ENCODE data around the gene PDCD6IP. TPM values are rescaled to one million over a fixed set of nuclear protein-coding genes. Genes with fewer than 3 reads are reported as not detected.

PDCD6IP gene
- total RNA-seq, 4 donors from 2014 or later = 151 to 290 (median 186) TPM

DNA sequence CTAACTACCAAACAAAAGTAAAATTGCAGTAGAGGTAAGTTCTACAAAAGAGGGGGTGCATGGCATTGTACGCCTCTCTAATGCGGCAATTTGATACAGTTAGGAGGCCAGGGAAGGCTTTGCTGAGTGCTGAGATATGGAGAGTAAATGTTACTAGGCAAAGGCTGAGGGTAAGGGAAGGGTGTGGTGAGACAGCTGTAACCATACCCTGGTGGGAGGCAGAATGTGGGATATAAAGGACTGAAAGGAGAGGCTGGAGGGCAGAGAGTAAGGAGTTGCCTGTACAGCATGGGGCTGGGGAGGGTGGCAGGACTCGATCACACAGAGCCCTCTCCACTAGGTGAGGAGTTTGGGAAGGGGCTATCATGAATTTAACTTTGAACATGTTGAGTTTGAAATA, 106.3 kb downstream of the PDCD6IP start:
- H3K27me3 ChIP-seq = no peaks in the 10 kb centered on the region
- no peaks in the 10 kb centered on the region for H3K4me1 ChIP-seq
- no peaks in the 10 kb centered on the region for H3K36me3 ChIP-seq
- TF ChIP-seq, protein P1, sequence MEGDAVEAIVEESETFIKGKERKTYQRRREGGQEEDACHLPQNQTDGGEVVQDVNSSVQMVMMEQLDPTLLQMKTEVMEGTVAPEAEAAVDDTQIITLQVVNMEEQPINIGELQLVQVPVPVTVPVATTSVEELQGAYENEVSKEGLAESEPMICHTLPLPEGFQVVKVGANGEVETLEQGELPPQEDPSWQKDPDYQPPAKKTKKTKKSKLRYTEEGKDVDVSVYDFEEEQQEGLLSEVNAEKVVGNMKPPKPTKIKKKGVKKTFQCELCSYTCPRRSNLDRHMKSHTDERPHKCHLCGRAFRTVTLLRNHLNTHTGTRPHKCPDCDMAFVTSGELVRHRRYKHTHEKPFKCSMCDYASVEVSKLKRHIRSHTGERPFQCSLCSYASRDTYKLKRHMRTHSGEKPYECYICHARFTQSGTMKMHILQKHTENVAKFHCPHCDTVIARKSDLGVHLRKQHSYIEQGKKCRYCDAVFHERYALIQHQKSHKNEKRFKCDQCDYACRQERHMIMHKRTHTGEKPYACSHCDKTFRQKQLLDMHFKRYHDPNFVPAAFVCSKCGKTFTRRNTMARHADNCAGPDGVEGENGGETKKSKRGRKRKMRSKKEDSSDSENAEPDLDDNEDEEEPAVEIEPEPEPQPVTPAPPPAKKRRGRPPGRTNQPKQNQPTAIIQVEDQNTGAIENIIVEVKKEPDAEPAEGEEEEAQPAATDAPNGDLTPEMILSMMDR (IDR thresholded peaks at IDR 0.05) = no peak
- TF ChIP-seq EP300 (IDR thresholded peaks at IDR 0.05) (no peak), POLR2AphosphoS5 (IDR thresholded peaks at IDR 0.05) (no peak), POLR2A (IDR thresholded peaks at IDR 0.05) (no peak)
- H3K9me3 ChIP-seq = no peaks in the 10 kb centered on the region
- no peak overlapping the region for H3K4me3 ChIP-seq
- no peak overlapping the region for H3K27ac ChIP-seq
- ATAC-seq = no peak
- WGBS, 2 donors (ENCODE audit: low coverage in 1 of 2) = 86 to 95% methylated on average over 3 of the region's 3 CpGs

DNA sequence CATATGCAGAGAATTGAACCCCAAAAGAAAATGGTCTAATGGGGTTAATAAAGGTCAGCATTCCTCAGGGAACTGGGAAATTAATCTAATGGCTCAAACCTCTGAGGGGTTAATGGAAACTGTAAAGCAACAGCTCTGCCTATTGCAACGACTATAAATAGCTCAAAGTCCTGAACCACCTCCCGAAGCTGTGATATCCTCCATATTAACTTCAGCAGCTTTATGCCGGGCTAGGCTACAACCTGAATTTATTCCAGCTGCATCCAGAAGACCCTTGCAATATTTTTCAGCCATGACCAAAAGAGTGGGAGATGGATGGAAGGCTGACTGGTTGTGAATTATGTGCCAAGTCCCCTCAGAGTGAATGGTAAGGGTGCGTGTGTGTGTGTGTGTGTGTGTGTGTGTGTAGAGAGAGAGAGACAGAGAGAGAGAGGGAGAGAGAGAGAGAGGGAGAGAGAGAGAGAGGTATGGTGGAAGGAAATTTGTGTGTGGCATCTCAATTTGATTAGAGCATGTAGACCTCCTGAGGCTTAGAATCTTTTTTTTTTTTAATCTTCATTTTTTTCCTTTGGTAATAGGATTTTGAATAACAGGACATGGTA, 109.9 kb downstream of the PDCD6IP start:
- no peak for ATAC-seq
- Histone ChIP-seq H3K4me1 (no peaks in the 10 kb centered on the region), H3K27ac (no peak overlapping the region), H3K9me3 (no peaks in the 10 kb centered on the region), H3K4me3 (no peak overlapping the region), H3K27me3 (no peaks in the 10 kb centered on the region), H3K36me3 (no peaks in the 10 kb centered on the region)
- no peak for TF ChIP-seq POLR2A (IDR thresholded peaks at IDR 0.05)
- TF ChIP-seq POLR2AphosphoS5 (IDR thresholded peaks at IDR 0.05) = no peak
- TF ChIP-seq EP300 (IDR thresholded peaks at IDR 0.05) = no peak
- TF ChIP-seq, protein P1 (IDR thresholded peaks at IDR 0.05) = no peak
- 28 to 35% methylated on average over 4 of the region's 4 CpGs for WGBS, 2 donors (ENCODE audit: low coverage in 1 of 2)

DNA sequence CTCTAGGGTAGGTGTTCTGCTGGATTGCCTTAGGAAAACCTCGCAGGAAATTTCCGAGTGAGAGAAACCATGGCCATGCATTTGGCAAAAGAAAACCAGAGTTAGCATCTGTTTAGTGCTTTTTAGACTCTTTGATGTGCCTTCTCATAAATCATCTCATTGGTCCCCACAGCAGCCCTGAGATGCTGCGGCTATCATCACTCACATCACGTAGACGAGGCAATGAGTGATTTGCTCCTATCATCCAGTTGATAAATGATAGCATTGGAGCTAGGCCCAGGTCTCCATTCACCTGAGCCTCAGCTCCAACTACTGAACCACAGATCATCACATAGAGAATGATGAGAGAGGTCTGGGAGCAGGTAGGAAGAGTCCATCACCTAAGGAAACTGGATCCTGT, 111.1 kb downstream of the PDCD6IP start:
- 80 to 85% methylated on average over 2 to 5 of the region's 5 CpGs for WGBS, 2 donors (ENCODE audit: low coverage in 1 of 2)
- no peak for ATAC-seq
- no peaks in the 10 kb centered on the region for H3K9me3 ChIP-seq
- TF ChIP-seq POLR2A (IDR thresholded peaks at IDR 0.05) (no peak), EP300 (IDR thresholded peaks at IDR 0.05) (no peak), POLR2AphosphoS5 (IDR thresholded peaks at IDR 0.05) (no peak)
- TF ChIP-seq, protein P1 (IDR thresholded peaks at IDR 0.05) = no peak
- no peaks in the 10 kb centered on the region for H3K27me3 ChIP-seq
- no peaks in the 10 kb centered on the region for H3K4me1 ChIP-seq
- no peaks in the 10 kb centered on the region for H3K36me3 ChIP-seq
- H3K4me3 ChIP-seq = no peak overlapping the region
- H3K27ac ChIP-seq = no peak overlapping the region

DNA sequence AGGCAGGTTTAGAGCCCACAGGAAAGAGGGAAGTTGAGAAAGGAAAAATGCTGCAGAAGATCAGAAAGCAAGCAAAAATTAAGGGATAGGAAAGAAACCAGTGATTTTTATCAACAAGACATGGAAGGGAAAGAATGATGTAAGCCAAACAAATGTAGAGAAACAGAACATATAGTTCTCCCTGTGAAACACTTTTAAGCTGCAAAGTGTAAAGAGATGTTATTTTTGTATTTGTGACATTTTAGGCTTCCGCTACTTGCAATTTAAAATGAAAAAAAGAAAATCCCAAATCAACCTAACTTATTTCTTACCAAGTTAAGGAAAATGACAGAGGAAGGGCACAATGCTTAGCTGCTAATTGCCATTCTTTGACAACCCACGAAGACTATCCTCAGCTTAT, 111.6 kb downstream of the PDCD6IP start:
- no peak overlapping the region for H3K4me3 ChIP-seq
- ATAC-seq = no peak
- H3K4me1 ChIP-seq = no peaks in the 10 kb centered on the region
- H3K36me3 ChIP-seq = no peaks in the 10 kb centered on the region
- WGBS, 2 donors (ENCODE audit: low coverage in 1 of 2) = 69 to 80% methylated on average over 2 of the region's 2 CpGs
- no peaks in the 10 kb centered on the region for H3K27me3 ChIP-seq
- H3K27ac ChIP-seq = no peak overlapping the region
- TF ChIP-seq POLR2AphosphoS5 (IDR thresholded peaks at IDR 0.05) (no peak), EP300 (IDR thresholded peaks at IDR 0.05) (no peak), POLR2A (IDR thresholded peaks at IDR 0.05) (no peak)
- TF ChIP-seq, protein P1 (IDR thresholded peaks at IDR 0.05) = no peak
- no peaks in the 10 kb centered on the region for H3K9me3 ChIP-seq

DNA sequence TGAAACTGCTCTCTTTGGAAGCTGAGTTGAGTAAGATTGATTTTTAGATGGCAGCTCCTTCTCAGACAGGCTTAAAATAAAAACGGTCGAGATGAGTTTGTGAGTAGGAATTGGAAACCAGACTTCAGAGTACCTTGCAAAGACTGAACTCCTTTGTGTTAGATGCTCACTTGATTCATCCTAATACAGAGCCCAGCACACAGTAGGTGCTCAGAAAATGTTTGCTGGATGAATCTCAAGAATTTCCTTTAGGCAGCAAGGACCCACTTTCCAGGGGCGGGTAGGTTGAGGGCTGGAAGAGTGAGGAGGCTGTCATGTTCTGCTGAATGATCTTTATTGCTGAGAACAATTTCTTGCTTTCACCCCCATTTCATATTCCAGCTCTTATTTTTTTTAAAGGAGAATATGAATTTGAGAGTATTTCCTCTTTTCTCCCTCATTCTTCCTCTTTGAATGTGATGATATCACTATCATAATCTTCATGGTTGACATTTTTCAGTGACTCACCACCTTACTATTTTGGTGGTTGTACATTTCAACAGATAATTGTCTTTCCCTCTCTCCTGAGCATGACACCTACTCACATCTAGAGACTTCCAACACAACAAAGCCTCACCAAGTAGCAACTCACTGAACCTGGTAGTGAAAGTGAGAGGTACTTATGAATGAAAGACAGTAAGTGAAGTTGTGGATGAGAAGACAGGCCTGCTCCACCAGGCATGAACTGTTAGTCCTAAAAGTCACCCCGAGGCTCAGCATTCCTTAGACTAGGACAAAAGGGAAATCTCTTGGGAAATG, 113.3 kb downstream of the PDCD6IP start:
- Histone ChIP-seq H3K27me3 (no peaks in the 10 kb centered on the region), H3K27ac (no peak overlapping the region), H3K36me3 (no peaks in the 10 kb centered on the region), H3K4me1 (no peaks in the 10 kb centered on the region), H3K9me3 (no peaks in the 10 kb centered on the region), H3K4me3 (no peak overlapping the region)
- TF ChIP-seq POLR2A (IDR thresholded peaks at IDR 0.05) (no peak), EP300 (IDR thresholded peaks at IDR 0.05) (no peak), POLR2AphosphoS5 (IDR thresholded peaks at IDR 0.05) (no peak)
- TF ChIP-seq, protein P1 (IDR thresholded peaks at IDR 0.05) = no peak
- ATAC-seq = no peak
- WGBS, 2 donors (ENCODE audit: low coverage in 1 of 2) = 87 to 89% methylated on average over 3 to 4 of the region's 4 CpGs
